IMR-90 (cell line): ENCODE results near the gene IMP3. TPM values are rescaled to one million over a fixed set of nuclear protein-coding genes. Genes with fewer than 3 reads are reported as not detected.

Source experiments
- ATAC-seq: fragments of 200-7000 bp; cut with Tn5 transposase; 2 replicates; pipeline ENCODE4 v1.9.1; 2020; ENCODE audit warnings: low read depth, mild to moderate bottlenecking, moderate library complexity
- BruUV-seq: library from RNA; stranded (reverse); fragments of 400-500 nt; replicated peaks from 2 replicates; lab custom pipeline; 2021; lab: Mats Ljungman, UMichigan
- CTCF ChIA-PET: fragments of 300-600 bp; formaldehyde crosslinking; extraction: SDS; loops from one replicate; lab custom pipeline; 2021; ENCODE audit warnings: antibody characterized with exemption; lab: Yijun Ruan, JAX
- POLR2A ChIA-PET: fragments of 300-600 bp; sonication (Branson Sonifier 250); formaldehyde crosslinking; loops from one replicate; lab custom pipeline; 2022; ENCODE audit warnings: antibody characterized with exemption; ENCODE audit not compliant: unreplicated experiment; lab: Charles Lee
- DNase-seq: peaks from one replicate; pipeline ENCODE4 v3.0.0; 2013
- H2AFZ ChIP-seq: replicated peaks from 2 replicates; pipeline ENCODE3; 2013; ENCODE audit warnings: low read length, mild to moderate bottlenecking; ENCODE audit not compliant: poor library complexity
- H2AK5ac ChIP-seq: 2 replicates; pipeline ENCODE4 v1.6.1; 2013; ENCODE audit warnings: low read depth, low read length, inconsistent platforms
- H2AK9ac ChIP-seq: replicated peaks from 2 replicates; pipeline ENCODE3; 2013; ENCODE audit warnings: mild to moderate bottlenecking, low read depth, low read length, moderate library complexity; ENCODE audit not compliant: poor library complexity
- H2BK120ac ChIP-seq: 2 replicates; pipeline ENCODE4 v1.6.1; 2013; ENCODE audit warnings: low read depth, low read length, inconsistent platforms
- H2BK15ac ChIP-seq: 3 replicates; pipeline ENCODE4 v1.6.1; 2013; ENCODE audit warnings: low read depth, low read length, inconsistent platforms
- H2BK20ac ChIP-seq: 2 replicates; pipeline ENCODE4 v1.6.1; 2013; ENCODE audit warnings: low read depth, mild to moderate bottlenecking, inconsistent platforms, low read length, moderate library complexity
- H2BK5ac ChIP-seq: 2 replicates; pipeline ENCODE4 v1.6.1; 2013; ENCODE audit warnings: mild to moderate bottlenecking, low read depth, low read length, inconsistent platforms; ENCODE audit not compliant: poor library complexity, severe bottlenecking
- H3K14ac ChIP-seq: replicated peaks from 2 replicates; pipeline ENCODE4 v1.6.1; 2013; ENCODE audit warnings: low read depth, low read length, inconsistent platforms
- H3K18ac ChIP-seq: 2 replicates; pipeline ENCODE4 v1.6.1; 2013; ENCODE audit warnings: low read depth, low read length, control low read depth
- H3K23ac ChIP-seq: 2 replicates; pipeline ENCODE4 v1.6.1; 2013; ENCODE audit warnings: low read depth, low read length, inconsistent platforms
- H3K27ac ChIP-seq: 2 replicates; pipeline ENCODE4 v1.5.1; 2013; ENCODE audit warnings: mild to moderate bottlenecking, control low read depth, low read length; ENCODE audit not compliant: insufficient read depth
- H3K27me3 ChIP-seq: 2 replicates; pipeline ENCODE4 v1.6.1; 2013; ENCODE audit warnings: low read length; ENCODE audit not compliant: control insufficient read depth, insufficient read depth
- H3K36me3 ChIP-seq: 2 replicates; pipeline ENCODE4 v1.6.1; 2013; ENCODE audit warnings: low read length, mixed read lengths; ENCODE audit not compliant: control insufficient read depth, insufficient read depth
- H3K4ac ChIP-seq: 2 replicates; pipeline ENCODE4 v1.6.1; 2013; ENCODE audit warnings: low read depth, low read length, inconsistent platforms
- H3K4me1 ChIP-seq: 2 replicates; pipeline ENCODE4 v1.6.1; 2013; ENCODE audit warnings: low read length, mixed read lengths; ENCODE audit not compliant: control insufficient read depth, insufficient read depth
- H3K4me2 ChIP-seq: 2 replicates; pipeline ENCODE4 v1.6.1; 2013; ENCODE audit warnings: low read depth, mild to moderate bottlenecking, control low read depth, low read length, moderate library complexity
- H3K4me3 ChIP-seq: 2 replicates; pipeline ENCODE4 v1.5.1; 2013; ENCODE audit warnings: low read depth, mild to moderate bottlenecking, control low read depth, low read length, moderate library complexity; ENCODE audit not compliant: insufficient read depth
- H3K56ac ChIP-seq: 2 replicates; pipeline ENCODE4 v1.6.1; 2013; ENCODE audit warnings: low read length, inconsistent platforms; ENCODE audit not compliant: insufficient read depth; ENCODE audit errors: extremely low read depth
- H3K79me1 ChIP-seq, 2 experiments: 2 replicates each; pipeline ENCODE4 v1.6.1; 2013; ENCODE audit warnings: low read length in 2 of 2, inconsistent platforms in 1 of 2, low read depth in 1 of 2
- H3K9ac ChIP-seq: 2 replicates; pipeline ENCODE4 v1.6.1; 2013; ENCODE audit warnings: low read depth, low read length, control low read depth
- H3K9me1 ChIP-seq: 2 replicates; pipeline ENCODE4 v1.6.1; 2013; ENCODE audit warnings: low read length, inconsistent platforms; ENCODE audit not compliant: insufficient read depth
- H3K9me3 ChIP-seq: 2 replicates; pipeline ENCODE4 v1.6.1; 2013; ENCODE audit warnings: low read length; ENCODE audit not compliant: control insufficient read depth, insufficient read depth
- H4K20me1 ChIP-seq: 2 replicates; pipeline ENCODE4 v1.6.1; 2013; ENCODE audit warnings: low read length, inconsistent platforms; ENCODE audit not compliant: insufficient read depth
- H4K5ac ChIP-seq: 2 replicates; pipeline ENCODE4 v1.6.1; 2013; ENCODE audit warnings: mild to moderate bottlenecking, low read depth, low read length, control low read depth
- H4K8ac ChIP-seq, 2 experiments: 2 replicates each; pipeline ENCODE4 v1.6.1; 2013; ENCODE audit warnings: low read depth in 2 of 2, low read length in 2 of 2, control low read depth in 1 of 2, inconsistent platforms in 1 of 2
- H4K91ac ChIP-seq: 2 replicates; pipeline ENCODE4 v1.6.1; 2013; ENCODE audit warnings: low read depth, low read length, inconsistent platforms; ENCODE audit not compliant: insufficient read depth
- BHLHE40 ChIP-seq: fragments of 150-350 bp; IDR thresholded peaks from 2 replicates; pipeline ENCODE4 v1.6.1; 2016; ENCODE audit warnings: mild to moderate bottlenecking, low read depth, low read length
- CEBPB ChIP-seq: IDR thresholded peaks from 2 replicates; pipeline ENCODE4 v1.6.1; 2012; ENCODE audit warnings: low read depth, low read length, improper control_type of control experiment
- CHD1 ChIP-seq: IDR thresholded peaks from 2 replicates; pipeline ENCODE4 v1.6.1; 2012; ENCODE audit warnings: low read depth, low read length, improper control_type of control experiment
- FOS ChIP-seq: fragments of 150-350 bp; IDR thresholded peaks from 2 replicates; pipeline ENCODE4 v1.6.1; 2016; ENCODE audit warnings: low read depth, low read length
- MAFK ChIP-seq: IDR thresholded peaks from 2 replicates; pipeline ENCODE4 v1.6.1; 2012; ENCODE audit warnings: low read depth, low read length, improper control_type of control experiment
- MAZ ChIP-seq: IDR thresholded peaks from 2 replicates; pipeline ENCODE4 v1.6.1; 2012; ENCODE audit warnings: low read depth, mild to moderate bottlenecking, low read length, improper control_type of control experiment, moderate library complexity, borderline replicate concordance
- MXI1 ChIP-seq: IDR thresholded peaks from 2 replicates; pipeline ENCODE4 v1.6.1; 2012; ENCODE audit warnings: low read depth, mild to moderate bottlenecking, low read length, moderate library complexity, borderline replicate concordance
- NFE2L2 ChIP-seq: fragments of 150-350 bp; IDR thresholded peaks from 2 replicates; pipeline ENCODE4 v1.6.1; 2016; ENCODE audit warnings: low read depth, mild to moderate bottlenecking, low read length
- POLR2A ChIP-seq: IDR thresholded peaks from 2 replicates; pipeline ENCODE4 v1.6.1; 2012; ENCODE audit warnings: mild to moderate bottlenecking, low read depth, low read length
- RAD21 ChIP-seq: IDR thresholded peaks from 2 replicates; pipeline ENCODE4 v1.6.1; 2012; ENCODE audit warnings: low read length, improper control_type of control experiment
- RCOR1 ChIP-seq: IDR thresholded peaks from 2 replicates; pipeline ENCODE4 v1.6.1; 2012; ENCODE audit warnings: mild to moderate bottlenecking, low read length, improper control_type of control experiment; ENCODE audit not compliant: insufficient replicate concordance
- RFX5 ChIP-seq: IDR thresholded peaks from 2 replicates; pipeline ENCODE4 v1.8.0; 2012; ENCODE audit warnings: low read depth, mild to moderate bottlenecking, low read length, moderate library complexity
- SMC3 ChIP-seq: fragments of 150-350 bp; IDR thresholded peaks from 2 replicates; pipeline ENCODE4 v1.6.1; 2016; ENCODE audit warnings: low read depth, mild to moderate bottlenecking, antibody characterized with exemption, low read length, moderate library complexity
- USF2 ChIP-seq: fragments of 150-350 bp; IDR thresholded peaks from 2 replicates; pipeline ENCODE4 v1.6.1; 2017; ENCODE audit warnings: mild to moderate bottlenecking, antibody characterized with exemption, low read length, low read depth
- WGBS, 2 experiments: methylation state at CpG; one replicate each; pipeline versions ENCODE4 v1.1.5 to v1.1.7; 2013; ENCODE audit warnings: missing lambda C conversion rate in 2 of 2; ENCODE audit not compliant: insufficient read length in 1 of 2; ENCODE audit errors: extremely low coverage in 2 of 2; 5-methylcytosine and 5-hydroxymethylcytosine counted together
- dilution Hi-C: fragments of 300-500 bp; cut with HindIII; formaldehyde crosslinking; loops from one replicate; pipeline ENCODE4 v1.14.3; 2018; ENCODE audit warnings: low sequenced_read_pairs; ENCODE audit not compliant: unreplicated experiment
- in situ Hi-C: fragments of 300-500 bp; cut with MboI; formaldehyde crosslinking; loops from 3 replicates; pipeline ENCODE4 v1.14.3; 2019; ENCODE audit warnings: low sequenced_read_pairs, inconsistent platforms, mixed read lengths
- intact Hi-C: fragments of 100-400 bp; cut with micrococcal nuclease; formaldehyde crosslinking; loops from 2 replicates; pipeline ENCODE4 v1.10.0; 2022
- polyA plus RNA-seq, 3 experiments: library from polyadenylated mRNA; depleted of rRNA; stranded (reverse); fragments of >200 nt; gene quantifications; 2 replicates each; pipeline ENCODE4 v1.2.3, GENCODE V29; 2012; ENCODE audit warnings: low replicate concordance in 1 of 3
- total RNA-seq: library from RNA; depleted of rRNA; stranded (reverse); fragments of >200 nt; gene quantifications from 2 replicates; pipeline ENCODE4 v1.2.3, GENCODE V29; 2012
- TF ChIP-seq, protein P1 (sequence below): conservative IDR thresholded peaks from 2 replicates; pipeline ENCODE4 v1.5.1; 2012; ENCODE audit warnings: mild to moderate bottlenecking, low read depth, low read length, improper control_type of control experiment
- TF ChIP-seq, protein P2 (sequence below): fragments of 150-350 bp; IDR thresholded peaks from 2 replicates; pipeline ENCODE4 v1.6.1; 2016; ENCODE audit warnings: low read depth, mild to moderate bottlenecking, low read length, moderate library complexity, borderline replicate concordance

The IMP3 gene
- total and polyA plus RNA-seq, 2 of the 4 experiments (the other 2 are of a cell fraction): 42.1 to 59.3 TPM

DNA sequence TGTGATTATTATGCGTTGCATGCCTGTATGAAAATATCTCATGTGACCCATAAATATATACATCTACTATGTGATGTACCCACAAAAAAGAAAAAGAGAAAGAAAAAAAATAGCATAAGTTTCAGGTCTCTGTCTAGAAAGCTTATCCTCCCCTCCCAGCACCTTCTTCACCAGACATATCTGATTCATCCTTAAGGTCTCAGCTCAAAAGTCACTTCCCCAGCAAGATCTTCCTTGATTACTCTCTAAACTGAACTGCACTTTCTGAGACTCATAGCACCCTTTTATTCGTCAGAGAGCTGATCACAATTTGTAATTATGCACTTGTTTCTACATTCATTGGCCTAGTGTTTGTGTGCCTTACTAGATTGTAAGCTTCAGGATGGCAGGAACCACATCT lies 49.8 kb downstream of the IMP3 start:
- Histone ChIP-seq H3K18ac (no peak overlapping the region), H4K20me1 (no peaks in the 10 kb centered on the region), H3K36me3 (peaks cover 15% of the 10 kb centered on the region), H3K9me1 (no peaks in the 10 kb centered on the region), H3K79me1 (no peaks in the 10 kb centered on the region), H3K4me3 (no peak overlapping the region), H3K27ac (no peak overlapping the region), H3K9me3 (no peaks in the 10 kb centered on the region), H4K5ac (no peak overlapping the region), H2BK15ac (no peak overlapping the region), H2BK20ac (no peak overlapping the region), H3K56ac (no peak overlapping the region), H3K9ac (no peak overlapping the region), H4K91ac (no peak overlapping the region), H3K14ac (no peak overlapping the region), H3K4ac (no peak overlapping the region), H3K4me2 (no peak overlapping the region), H2AK9ac (no peak overlapping the region), H2AFZ (no peak overlapping the region), H2BK5ac (no peak overlapping the region), H3K23ac (no peak overlapping the region), H2BK120ac (no peak overlapping the region), H3K4me1 (no peaks in the 10 kb centered on the region), H2AK5ac (no peak overlapping the region), H4K8ac (no peak overlapping the region), H3K27me3 (no peaks in the 10 kb centered on the region)
- DNase-seq (no peak), ATAC-seq (no peak)
- dilution Hi-C loops (no loop called here), in situ Hi-C loops (no loop called here), intact Hi-C loops (no loop called here)
- ChIA-PET CTCF (interaction anchor here (1.1 kb wide), 1 partner anchor 30 kb away, joined by 3 read pairs; no protein-coding TSS in a partner anchor), POLR2A (no interaction called here)
- BruUV-seq: no TSS peak
- TF ChIP-seq NFE2L2 (no peak), USF2 (no peak), RFX5 (no peak), POLR2A (no peak), MXI1 (no peak), SMC3 (no peak), CHD1 (no peak), MAFK (no peak), CEBPB (no peak), BHLHE40 (no peak), RAD21 (no peak), FOS (no peak), RCOR1 (no peak), MAZ (no peak)
- TF ChIP-seq, protein P1, sequence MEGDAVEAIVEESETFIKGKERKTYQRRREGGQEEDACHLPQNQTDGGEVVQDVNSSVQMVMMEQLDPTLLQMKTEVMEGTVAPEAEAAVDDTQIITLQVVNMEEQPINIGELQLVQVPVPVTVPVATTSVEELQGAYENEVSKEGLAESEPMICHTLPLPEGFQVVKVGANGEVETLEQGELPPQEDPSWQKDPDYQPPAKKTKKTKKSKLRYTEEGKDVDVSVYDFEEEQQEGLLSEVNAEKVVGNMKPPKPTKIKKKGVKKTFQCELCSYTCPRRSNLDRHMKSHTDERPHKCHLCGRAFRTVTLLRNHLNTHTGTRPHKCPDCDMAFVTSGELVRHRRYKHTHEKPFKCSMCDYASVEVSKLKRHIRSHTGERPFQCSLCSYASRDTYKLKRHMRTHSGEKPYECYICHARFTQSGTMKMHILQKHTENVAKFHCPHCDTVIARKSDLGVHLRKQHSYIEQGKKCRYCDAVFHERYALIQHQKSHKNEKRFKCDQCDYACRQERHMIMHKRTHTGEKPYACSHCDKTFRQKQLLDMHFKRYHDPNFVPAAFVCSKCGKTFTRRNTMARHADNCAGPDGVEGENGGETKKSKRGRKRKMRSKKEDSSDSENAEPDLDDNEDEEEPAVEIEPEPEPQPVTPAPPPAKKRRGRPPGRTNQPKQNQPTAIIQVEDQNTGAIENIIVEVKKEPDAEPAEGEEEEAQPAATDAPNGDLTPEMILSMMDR: no peak
- TF ChIP-seq, protein P2, sequence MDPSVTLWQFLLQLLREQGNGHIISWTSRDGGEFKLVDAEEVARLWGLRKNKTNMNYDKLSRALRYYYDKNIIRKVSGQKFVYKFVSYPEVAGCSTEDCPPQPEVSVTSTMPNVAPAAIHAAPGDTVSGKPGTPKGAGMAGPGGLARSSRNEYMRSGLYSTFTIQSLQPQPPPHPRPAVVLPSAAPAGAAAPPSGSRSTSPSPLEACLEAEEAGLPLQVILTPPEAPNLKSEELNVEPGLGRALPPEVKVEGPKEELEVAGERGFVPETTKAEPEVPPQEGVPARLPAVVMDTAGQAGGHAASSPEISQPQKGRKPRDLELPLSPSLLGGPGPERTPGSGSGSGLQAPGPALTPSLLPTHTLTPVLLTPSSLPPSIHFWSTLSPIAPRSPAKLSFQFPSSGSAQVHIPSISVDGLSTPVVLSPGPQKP: no peak
- WGBS, 2 experiments: no CpG with 5 or more reads among the region's 2 CpGs
